ENCODE results near the gene ADAMTS2.

Gene ADAMTS2

DNA sequence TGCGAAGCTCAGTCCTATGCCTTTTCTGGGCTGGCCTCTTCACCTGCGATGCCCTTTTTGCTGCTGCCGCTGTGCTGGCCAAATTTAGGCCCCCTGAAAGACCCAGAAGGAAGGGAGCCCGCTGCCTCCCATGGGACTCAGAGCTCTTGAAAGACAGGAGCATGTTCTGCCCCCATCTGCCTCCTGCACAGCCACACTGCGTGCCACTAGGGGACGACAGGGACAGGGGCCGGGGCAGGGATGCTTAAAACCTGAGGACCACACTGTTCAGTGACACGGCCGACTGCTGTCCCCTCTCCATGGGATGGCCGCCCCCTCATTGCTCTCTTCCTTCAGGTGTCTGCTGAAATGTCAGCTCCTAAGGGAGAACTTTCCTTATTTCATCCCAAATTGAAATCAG is 132.4 kb downstream of the ADAMTS2 start:
- TF ChIP-seq, protein P1, sequence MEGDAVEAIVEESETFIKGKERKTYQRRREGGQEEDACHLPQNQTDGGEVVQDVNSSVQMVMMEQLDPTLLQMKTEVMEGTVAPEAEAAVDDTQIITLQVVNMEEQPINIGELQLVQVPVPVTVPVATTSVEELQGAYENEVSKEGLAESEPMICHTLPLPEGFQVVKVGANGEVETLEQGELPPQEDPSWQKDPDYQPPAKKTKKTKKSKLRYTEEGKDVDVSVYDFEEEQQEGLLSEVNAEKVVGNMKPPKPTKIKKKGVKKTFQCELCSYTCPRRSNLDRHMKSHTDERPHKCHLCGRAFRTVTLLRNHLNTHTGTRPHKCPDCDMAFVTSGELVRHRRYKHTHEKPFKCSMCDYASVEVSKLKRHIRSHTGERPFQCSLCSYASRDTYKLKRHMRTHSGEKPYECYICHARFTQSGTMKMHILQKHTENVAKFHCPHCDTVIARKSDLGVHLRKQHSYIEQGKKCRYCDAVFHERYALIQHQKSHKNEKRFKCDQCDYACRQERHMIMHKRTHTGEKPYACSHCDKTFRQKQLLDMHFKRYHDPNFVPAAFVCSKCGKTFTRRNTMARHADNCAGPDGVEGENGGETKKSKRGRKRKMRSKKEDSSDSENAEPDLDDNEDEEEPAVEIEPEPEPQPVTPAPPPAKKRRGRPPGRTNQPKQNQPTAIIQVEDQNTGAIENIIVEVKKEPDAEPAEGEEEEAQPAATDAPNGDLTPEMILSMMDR (IDR thresholded peaks at IDR 0.05; ENCODE audit: low read depth, low read length): peak; percentile 59
- no peak overlapping the region for H3K4me3 ChIP-seq (ENCODE audit: low read depth, low read length)

DNA sequence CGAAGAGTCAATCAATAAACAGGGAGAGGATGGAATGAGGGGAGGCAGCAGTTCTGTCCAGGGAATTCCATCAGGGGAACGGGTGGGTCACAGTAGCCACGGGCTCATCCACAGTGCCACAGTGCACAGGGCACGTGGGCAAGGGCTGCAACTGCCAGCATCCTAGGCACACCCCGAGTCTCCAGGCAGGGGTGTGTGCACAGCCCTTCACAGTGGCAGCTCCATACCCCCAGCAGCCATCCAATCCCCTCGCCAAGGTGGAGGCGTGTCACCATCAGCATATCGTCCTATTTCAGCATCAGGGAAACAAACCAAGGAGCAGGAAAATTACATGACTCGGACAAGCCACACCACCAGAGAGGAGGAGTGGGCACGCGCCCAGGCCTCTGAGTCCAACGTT is 133.6 kb downstream of the ADAMTS2 start:
- H3K4me3 ChIP-seq (ENCODE audit: low read depth, low read length): no peak overlapping the region
- TF ChIP-seq, protein P1 (IDR thresholded peaks at IDR 0.05; ENCODE audit: low read depth, low read length): no peak

DNA sequence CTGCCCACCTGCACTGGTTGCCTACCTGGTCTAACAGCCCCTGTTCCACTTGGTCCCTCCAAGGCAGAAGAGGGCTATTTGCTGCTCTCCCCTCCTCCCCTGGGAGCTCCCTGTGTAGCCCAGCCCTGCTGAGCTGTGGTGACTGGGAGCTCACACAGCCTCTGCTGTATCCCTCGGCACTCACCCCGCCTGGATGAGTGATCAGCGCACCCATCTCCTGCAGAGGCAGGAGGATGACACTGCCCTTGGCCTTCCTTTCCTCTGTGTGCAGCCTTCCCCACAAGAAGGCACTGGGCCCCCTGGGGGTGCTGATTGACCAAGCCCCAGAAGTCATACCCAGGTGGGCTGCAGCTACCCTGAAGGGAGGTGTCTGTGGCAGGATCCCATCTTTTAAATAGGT is 134.2 kb downstream of the ADAMTS2 start:
- H3K4me3 ChIP-seq (ENCODE audit: low read depth, low read length): no peak overlapping the region
- TF ChIP-seq, protein P1 (IDR thresholded peaks at IDR 0.05; ENCODE audit: low read depth, low read length): no peak

DNA sequence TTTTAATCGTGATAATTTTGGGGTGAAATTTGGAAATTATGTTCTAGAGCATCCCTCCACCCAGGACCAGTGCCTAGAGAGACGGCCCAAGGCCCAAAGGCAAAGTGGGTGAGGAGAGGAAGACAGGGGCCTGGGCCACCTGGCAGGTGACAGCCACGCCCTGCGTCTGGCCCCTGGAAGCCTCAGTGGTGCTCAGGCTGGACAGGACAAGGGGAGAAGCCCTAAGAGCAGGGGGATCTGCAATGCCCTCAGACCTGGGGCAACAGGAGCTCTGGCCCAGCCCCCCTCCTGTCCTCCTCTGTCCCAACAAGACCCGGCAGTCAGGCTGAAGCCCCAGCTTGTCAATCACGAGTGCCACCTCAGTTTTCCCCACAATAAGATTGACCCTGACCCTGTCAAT is 134.8 kb downstream of the ADAMTS2 start:
- TF ChIP-seq, protein P1 (IDR thresholded peaks at IDR 0.05; ENCODE audit: low read depth, low read length): no peak
- no peak overlapping the region for H3K4me3 ChIP-seq (ENCODE audit: low read depth, low read length)

DNA sequence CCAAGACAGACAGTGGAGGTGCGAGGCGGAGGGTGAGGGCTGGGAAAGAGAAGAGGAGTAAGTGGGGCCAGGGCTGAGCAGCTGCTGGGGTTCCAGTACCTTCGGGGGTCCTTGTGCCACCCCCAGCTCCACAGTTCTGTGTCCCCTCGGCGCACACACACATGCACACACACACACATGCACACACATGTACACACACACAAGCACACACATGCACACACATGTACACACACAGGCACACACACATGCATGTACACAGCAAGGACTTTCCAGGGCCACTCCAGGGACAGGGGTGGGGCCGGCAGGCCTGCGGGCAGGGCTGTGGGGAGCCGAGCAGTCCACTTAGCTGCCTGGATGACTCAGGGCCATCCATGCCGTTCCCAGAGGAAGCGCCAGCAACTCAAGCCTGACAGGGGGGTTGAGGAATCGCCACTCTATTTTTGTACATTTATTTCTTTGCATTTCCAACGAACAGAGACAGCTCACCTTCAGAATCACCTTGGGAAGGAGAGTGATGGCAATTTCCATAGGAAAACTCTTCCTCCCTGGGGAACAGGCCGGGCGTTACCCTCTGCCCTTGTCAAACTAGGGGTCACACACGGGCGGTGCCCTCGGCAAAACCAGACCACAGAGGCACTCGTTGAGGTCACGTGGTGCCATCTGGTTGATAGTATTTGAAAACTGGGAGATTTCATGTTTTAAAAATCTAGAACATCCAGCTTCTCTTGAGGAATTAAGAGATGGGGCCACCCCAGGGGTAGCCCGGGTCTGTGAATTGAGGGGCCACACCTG is 135.7 kb downstream of the ADAMTS2 start:
- TF ChIP-seq, protein P1 (IDR thresholded peaks at IDR 0.05; ENCODE audit: low read depth, low read length): no peak
- no peak overlapping the region for H3K4me3 ChIP-seq (ENCODE audit: low read depth, low read length)

DNA sequence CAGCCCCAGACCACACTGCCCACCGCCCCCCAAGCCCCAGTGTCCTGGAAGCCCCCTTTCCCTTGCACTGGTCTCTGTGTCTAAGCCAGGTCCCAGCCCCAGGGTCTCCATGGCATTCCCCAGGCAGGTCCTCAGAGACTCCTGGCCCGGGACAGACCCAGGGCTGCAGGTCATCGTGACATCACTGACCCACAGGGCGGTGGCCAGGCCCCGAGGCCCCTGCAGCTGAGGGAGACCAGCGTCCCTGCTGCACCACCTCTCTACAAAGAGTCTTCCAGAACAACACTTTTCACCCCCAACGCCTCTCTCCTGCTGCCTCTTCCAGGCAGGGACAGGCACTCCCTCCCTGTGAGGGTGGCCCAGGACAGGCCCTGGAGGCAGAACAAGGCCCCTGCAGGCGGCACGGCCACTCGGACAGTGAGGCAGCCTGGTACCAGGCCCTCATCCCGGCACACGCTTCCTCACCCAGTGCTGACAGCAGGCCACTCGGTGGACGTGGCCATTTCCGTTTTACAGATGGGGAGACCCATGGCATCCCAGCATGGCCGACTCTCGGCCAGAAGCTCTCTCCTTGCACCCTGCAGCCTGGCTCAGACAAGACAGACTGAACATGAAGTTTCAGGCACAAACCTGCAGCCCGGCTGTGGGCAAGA is 136.4 kb downstream of the ADAMTS2 start:
- H3K4me3 ChIP-seq (ENCODE audit: low read depth, low read length): no peak overlapping the region
- TF ChIP-seq, protein P1 (IDR thresholded peaks at IDR 0.05; ENCODE audit: low read depth, low read length): no peak

Measured in WI38 (cell line).